GM19438 (cell line): Measurements from ENCODE around the gene RHBG.

Source experiments
- ATAC-seq: cut with Tn5 transposase; IDR thresholded peaks from one replicate; pipeline ENCODE4 v1.9.1; 2021; ENCODE audit warnings: low read depth; ENCODE audit not compliant: unreplicated experiment

Gene RHBG

DNA sequence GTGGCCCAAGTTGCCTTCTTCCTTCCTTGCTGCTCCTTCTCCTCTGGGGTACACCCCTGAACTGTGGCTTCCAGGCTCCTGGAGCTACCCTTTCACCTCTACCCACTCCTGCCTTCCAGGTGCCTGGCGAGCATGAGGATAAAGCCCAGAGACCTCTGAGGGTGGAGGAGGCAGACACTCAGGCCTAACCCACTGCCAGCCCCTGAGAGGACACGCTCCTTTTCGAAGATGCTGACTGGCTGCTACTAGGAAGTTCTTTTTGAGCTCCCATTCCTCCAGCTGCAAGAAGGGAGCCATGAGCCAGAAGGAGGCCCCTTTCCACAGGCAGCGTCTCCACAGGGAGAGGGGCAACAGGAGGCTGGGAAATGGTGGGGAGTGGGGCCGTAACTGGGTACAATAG lies 15.6 kb downstream of the RHBG start:
- ATAC-seq, result no peak

DNA sequence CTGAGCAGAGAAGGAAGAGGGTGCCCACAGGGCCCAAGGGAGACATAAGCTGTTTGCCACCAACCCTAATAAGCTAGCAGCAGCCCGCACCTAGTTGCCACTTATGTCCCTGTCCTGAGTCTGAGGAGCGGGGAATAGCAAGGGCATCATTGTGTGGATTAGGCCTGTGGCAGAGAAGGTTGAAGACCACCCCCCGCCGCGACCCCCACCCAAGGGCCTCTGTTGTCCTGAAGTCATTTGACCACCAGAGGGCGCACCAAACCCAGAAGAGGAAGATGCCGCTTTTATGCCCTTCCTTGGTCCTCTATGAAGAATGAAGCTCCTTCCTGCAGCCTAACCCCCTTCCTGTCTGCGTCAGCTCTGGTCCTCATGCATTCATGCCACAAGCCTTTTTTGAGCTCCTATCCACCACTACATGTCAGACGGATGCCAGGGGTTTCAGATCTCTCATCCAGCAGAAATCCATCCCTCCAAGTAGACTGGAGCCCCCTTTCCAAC lies 16.6 kb downstream of the RHBG start:
- no peak for ATAC-seq

DNA sequence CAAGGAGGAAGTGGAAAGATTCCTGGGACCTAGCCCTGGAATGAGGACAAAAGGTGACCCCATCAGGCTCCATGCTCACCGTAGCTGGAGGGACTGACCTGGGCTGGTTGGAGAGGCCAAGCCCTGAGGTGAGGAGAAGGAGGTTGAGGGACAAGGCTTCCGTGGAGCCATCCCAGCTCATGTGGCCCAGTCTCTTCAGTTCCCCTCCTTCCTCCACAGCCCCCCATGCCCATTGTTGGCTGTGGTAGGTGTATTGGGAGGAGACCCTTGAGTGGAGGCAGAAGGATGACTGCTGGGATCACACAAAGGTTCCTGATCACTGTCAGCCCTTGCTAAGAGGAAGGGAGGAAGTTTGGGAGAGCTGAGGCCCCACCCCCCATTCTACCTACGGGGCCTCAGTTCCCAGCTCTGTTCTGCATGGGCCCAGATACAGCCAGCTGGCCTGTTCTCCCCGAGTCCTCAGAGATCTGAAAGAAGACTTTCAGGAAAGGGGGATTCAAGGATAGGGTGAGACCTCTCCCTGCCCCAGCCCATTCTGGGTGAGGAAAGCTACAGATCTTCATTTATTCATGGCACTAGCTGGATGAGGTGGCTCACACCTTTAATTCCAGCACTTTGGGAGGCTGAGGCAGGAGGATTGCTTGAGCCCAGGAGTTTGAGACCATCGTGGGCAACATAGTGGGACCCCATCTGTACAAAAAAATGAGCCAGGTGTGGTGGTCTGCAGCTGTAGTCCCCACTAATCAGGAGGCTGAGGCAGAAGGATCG lies 17.3 kb downstream of the RHBG start:
- no peak for ATAC-seq

DNA sequence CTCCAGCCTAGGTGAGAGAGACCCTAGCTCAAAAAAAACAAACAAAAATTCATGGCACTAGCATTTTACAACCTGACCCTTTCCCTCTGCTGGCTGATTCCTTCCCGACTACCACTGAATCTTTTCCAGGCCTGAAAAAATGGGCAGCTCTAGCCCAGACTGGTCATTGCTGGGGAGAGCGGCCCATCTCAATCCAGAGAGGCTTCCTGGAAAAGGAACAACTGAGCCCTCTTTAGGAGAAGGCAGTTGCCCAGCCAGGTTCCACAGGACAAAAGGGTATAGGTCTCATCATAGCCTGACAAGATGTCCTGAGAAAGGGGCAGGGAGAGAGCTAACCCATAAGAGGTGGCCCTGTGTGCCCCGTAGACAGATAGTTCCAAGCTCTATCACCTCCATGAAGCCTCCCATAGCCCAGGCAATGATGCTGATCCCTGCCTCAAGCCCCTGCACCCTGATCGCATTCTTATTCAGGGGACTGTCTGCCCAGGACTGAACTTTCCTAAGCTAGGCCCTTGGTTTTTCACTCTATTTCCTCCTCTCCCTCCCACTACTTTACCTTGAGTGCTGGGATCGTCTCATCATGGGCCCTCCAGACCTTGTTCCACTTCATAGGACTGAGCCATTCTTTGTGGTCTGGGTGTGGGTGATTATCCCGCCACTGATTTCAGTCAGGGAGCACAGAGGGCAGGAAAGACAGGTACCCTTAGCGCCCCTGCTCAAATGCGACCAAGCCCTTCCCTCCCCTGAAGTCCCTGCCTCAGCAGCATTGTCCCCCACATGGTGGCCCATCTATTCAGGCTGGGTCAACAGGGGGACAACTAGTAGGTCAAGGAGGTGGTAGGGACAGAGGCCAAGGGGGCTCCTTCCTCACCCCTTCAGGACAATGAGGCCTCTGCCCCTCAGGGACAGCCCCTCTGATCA lies 18.2 kb downstream of the RHBG start:
- ATAC-seq, result no peak

DNA sequence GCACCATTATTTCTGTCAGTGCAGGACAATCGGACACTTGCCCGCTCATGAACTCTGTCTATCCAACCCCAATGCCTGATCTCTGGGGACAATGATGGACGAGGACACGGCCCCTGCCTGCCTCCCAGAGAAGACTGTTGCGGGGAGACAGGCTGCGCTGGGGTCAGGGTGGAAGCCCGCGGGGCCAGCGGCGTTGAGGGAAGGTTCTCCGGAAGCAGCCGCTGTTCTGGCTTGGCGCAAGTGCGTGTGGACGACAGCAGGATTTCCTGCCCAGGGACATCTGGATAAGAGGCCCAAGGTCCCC lies 18.8 kb downstream of the RHBG start:
- ATAC-seq, result no peak

DNA sequence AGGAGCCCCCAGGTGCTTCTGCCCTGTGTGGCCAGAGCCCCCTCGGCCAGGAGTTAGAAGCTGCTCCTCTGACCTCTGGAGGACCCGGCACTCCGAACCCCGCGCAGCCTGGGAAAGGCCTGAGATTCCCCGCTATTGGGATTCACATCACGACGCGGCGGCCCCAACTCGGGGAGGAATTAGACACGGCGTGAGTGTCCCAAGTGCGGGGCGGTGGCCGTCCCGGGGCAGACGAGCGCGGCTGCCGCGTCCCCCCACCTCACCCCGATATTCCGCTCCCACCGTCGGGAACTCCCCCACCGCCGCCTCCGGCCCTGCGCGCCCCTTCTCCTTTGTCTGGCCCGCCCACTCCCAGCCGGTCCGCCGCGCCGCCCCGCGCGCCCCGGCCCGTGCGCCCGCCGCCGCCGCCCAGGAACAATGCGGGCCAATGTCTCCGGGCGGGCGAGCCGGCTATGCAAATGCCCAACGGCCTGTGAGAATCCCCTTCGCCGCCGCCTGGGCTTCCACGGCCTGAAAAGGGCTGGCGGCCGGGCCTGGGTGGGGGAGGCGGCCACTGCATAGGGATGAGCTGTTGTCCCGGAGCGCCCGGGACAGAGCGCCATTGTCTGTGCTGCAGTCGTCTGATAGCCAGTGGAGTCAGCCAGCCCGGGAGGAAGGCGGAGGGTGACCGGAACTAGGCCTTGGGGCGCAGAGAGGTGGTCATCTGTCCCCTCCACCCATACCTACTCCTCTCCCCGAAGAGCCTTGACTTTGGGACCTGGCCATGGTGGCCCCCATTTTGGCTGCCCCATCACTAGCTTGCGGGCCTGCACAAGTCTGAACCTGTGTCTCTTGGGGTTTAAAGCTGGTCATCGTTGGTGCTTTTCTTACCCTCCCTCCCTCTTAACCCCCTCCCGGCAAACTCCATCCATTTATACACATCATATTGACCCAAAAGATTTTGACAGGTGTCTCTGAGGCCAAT lies 19.4 kb downstream of the RHBG start:
- no peak for ATAC-seq

DNA sequence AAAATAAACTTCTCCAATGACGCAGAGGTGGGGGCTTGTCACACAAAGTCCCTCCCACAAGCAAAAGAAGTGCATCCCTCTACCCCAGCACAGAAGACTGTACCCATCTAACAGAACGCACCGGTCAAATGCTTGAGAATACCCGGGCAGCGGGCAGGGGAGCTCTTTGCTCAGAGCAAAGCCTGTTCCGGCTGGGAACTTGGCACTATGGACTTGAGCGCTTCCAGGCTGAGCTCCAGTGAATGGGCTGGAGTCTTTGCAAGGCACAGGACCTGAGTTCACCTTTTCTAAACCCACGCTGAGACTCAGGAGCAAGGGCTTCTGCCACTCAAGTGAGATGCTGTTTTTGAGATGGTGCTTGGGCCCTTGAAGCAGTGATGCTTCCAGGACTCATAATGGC lies 20.3 kb downstream of the RHBG start:
- no peak for ATAC-seq

DNA sequence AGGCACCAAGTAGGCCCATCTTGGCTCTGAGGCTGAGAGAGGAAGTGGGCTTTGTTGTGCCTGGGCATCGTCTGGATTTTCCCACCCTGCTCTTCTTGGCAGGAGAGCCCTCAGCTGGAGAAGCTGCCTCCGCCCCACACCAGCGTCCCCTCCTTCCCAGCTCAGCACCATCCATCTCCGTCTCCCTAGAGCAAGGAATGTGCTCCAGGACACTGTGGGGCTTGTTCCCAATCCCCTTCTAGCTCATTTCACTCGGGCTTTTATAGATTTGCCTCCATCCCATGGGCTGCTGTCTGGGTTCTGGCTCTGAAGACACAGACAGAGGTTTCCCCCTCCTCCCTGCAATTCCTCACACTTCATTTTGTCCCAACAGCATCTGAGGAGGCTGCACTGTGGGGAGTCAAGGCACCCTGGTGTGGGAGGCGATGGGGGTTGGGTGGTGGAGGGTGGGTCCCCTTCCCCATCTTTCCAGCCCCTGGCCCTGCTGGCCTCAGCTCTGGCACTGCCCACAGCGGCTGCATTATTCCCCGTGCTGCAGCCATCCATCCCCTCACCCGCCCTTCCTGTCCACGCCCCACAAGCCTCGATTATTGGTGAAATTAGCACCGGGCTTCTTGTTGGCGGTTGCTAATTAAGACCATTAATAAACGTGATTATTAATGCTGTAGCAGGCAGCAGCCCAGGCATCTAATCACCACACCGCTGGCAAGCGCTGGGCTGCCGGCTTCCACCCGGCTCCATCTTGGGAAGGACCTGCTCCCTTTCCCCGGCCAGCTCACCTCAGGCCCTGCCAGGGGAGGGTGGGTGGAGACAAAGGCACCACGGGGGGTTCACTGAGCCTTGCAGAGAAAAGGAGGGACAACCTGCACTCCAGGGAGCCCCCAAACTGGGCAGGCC lies 21.7 kb downstream of the RHBG start:
- no peak for ATAC-seq

DNA sequence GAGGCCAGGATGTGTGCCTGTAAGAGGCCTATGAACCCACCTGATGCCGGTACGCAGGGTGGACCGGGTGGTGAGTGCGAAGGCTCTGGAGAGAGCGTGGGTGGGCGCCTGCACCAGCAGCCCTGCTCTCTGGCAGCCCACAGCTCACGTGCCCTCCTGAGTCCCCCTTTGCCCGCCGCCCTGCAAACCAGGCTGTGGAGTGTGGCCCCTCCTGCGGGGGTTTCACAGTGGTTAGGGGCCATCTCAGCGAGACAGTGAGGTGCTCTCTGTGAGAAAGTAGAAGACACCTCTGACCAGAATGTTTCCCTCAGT lies 22.3 kb downstream of the RHBG start:
- no peak for ATAC-seq

DNA sequence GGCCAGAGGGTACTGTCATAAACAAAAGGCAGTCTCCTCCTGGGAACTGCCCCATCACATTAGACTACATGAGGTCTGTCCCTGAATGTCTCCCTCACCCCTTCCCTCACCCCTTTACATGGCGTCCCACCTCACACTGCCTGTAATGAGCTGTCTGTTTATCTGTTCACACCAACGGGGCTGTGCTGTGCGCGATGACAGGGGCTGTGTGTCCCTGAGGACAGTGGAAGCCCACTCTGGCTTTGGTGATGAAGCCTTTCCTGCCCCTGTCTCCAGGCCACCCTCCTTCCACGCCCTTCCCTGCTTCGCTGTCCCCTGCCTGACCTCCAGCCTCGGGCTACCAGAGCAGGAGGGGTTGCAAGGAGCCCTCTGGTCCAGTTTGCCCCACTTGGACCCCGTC lies 22.7 kb downstream of the RHBG start:
- ATAC-seq, result no peak

DNA sequence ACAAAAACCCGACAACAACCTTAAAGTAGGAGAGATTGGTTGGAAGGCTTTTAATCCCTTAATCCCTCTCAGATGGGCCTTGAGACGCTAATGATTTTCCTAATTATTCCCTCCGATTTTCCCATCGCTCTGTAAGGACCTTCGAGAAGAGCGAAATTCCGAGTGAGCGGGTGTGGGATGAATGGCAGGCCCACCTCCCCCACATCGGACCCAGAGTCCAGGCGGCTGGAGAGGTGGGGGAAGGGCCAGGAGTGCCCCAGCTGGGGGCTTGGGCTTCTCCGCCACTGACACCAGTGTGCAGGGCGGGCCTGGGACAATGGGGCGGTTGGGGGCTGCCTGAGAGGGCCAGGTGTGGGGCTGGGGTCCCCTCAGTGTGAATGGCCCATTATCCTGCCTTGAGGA lies 23.4 kb downstream of the RHBG start:
- ATAC-seq, result no peak

DNA sequence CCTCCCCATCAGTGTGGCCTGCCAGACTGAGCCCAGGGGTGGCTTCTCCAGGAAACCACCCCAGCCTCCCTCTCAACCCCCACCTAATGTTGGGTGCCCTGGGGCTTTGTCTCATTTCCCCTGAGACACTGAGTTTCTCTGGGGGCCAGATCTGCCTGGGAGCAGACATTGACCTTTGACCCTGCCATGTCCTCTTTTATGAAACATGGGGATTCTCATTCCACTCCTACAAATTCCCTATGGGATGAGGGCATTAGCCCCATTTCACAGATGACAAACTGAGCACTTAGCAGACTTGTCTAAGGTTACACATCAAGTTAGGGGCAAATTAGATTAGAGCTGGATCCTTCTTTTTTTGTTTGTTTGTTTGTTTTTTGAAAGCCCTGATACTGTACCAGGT lies 24.1 kb downstream of the RHBG start:
- ATAC-seq, result no peak

DNA sequence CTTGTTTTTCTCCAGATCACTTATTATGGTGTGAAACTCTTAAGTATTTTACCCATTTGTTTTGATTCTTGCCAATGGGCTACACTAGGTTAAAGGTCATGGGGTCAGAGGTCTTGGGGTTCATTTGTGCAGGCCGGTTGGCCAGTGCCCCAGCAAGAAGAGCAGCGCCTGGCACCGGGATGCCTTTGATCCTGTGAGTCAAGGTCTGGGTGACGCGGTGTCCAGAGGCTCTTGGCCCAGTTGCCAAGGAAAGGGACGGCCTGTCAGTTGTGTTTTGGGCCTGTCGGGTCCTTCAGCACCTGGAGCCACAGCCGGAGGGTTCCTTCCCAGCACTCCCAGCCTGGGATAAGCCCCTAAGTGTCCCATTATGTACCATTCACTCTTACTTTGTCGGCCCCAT lies 25.1 kb downstream of the RHBG start:
- ATAC-seq, result no peak

DNA sequence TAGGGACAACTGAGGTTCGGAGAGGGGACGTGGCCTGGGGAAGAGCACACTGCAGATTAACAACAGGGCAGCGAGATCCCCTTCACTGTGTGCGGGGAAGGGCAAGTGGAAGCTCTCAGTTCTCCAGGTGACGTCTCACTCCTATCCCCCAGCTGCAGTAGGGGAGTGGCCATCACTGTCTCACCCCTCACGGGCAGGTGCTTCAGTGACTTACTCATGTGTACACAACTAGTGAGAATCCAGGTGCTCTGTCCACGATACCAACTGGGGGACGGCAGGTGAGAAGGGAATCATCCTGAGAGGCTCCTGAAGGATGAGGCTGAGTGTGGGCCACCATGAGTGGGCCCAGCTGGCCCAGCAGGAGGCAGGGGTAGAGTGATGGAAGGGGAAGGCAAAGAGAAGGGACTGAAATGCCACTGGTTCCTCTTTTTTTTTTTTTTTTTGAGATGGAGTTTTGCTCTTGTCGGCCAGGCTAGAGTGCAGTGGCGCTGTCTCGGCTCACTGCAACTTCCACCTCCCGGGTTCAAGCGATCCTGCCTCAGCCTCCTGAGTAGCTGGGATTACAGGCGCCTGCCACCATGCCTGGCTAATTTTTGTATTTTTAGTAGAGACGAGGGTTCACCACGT lies 25.9 kb downstream of the RHBG start:
- ATAC-seq, result no peak

DNA sequence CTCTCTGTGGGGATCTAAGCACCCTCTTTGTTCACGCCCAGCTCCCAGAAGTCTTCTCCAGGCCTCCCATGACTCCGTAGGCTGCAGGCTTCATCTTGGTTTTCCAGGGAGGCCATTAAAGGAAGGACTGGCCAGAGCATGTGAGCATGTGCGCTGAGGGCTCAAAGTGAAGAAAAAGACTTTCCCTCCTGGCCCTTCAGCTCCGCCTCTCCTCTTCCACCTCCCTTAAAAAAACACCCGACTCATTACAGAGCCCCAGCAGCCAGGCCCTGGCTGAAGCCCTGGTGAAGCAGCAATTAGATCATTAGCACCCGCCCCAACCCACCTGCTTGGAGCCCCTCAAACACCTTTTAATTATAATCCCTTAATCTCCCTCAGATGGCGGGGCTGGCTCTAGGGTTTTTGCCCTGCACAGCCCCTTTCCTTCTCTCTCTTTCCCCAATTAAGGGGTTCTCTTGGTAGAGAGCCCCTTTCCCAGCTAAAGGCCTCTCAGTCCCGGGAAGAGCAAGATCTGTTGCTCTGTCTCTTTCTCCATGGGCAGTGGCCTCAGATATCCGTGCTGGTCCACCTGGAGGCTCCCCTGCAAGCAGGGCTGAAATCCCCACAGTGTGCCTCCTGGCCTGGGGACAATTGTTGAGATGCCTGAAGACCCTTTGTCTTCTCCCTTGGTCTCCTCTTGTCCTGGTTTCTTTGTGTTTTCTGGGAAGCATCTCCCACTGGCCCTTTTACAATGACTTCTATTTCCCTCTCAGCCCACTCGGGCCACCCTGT lies 30.5 kb downstream of the RHBG start:
- no peak for ATAC-seq

DNA sequence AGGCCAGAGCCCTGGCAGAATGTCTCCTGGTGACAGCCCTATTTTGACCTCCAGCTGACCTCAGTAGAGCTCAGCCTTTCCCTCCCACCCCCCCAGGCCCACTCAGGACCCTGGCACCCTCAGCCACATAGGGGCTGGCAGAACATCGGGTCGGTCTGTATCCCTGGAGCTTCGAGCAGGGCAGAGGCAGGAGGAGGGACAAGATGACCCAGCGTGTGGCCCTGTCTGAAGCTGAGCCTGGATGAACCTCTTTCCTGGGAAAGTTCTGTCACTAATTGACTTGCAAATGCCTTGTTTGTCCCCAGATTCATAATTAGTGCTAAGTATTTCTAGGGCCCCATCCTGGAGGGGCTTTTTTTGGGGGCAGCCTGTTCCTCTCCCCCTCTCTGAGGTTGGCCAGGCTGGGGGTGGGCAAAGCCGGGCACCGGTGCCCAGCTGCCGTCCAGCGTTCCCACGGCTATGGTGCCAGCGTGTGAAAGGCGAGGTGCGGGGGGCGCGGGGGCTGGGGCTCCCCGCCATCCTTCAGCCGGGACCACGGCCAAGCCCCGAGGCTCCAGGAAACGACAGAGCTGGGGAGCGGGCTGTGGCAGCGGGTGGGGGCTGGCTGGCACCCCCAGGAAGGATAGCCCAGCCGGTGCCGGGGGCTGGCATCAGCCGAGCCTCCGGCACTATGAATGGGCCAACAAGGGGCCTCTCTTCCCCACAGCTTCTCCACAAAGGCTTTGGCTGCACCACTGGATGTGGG lies 31.4 kb downstream of the RHBG start:
- no peak for ATAC-seq

DNA sequence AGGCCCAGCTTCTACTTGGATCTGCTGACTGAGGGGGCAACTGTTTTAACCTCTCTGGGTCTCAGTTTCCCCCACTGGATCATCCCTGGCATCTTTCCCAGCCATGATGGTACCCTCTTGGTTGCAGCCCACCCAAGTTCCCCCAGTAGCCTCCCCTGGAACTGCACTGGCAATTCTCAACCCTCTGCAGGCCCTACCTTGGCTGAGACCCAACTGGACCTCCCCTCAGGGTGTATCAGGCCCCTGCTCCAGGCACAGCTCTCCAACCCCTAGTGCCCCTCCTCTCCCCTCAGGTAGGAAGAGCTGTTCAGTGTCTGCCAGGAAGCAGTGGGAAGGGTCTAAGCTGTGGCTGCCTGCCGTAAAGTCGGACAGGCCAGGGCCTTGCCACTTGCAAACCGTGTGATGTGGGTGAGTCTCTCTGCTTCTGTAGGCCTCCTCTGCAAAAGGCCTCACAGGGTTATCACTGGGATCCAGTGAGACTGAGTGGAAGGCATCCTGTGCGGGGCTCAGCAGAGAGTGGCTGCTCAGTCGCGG lies 32.1 kb downstream of the RHBG start:
- no peak for ATAC-seq

DNA sequence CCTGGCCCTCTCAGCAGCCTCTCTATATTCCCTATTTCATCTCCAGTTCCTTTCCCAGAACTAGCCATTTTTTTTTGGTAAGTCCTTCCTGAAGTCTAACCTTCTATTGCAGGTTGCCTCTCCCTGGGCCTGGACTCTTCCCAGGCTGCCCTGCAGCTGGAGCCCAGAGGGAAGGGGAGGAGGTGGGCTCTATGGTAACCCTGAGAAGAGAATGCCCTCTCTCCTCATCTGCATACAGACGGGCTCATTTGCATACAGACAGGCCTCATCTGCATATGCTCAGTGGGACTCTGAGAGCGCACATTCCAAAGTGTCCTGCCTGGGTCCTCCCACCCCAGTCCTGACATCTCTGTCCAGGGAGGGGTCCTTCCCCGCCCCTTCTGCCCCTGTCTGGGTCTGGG lies 32.7 kb downstream of the RHBG start:
- ATAC-seq, result no peak
